ENCODE data around the gene CD1B. TPM values are rescaled to one million over a fixed set of nuclear protein-coding genes. Genes with fewer than 3 reads are reported as not detected.

The CD1B gene
- total RNA-seq, 1 donor from 2014 or later: not detected

Other genes starting within 250 kb of the CD1B start
- gene CD1D, start 150.6 kb downstream of the CD1B start, total RNA-seq: 1.4 TPM
- gene CD1A, start 77.1 kb downstream of the CD1B start, total RNA-seq: not detected
- gene CD1C, start 41.6 kb downstream of the CD1B start, total RNA-seq: 0.74 TPM
- gene CD1E, start 22.4 kb upstream of the CD1B start, total RNA-seq: 0.50 TPM
- gene OR10T2, start 67.9 kb upstream of the CD1B start, total RNA-seq: not detected
- gene OR10K2, start 94.7 kb upstream of the CD1B start, total RNA-seq: not detected
- gene OR10K1, start 130.3 kb upstream of the CD1B start, total RNA-seq: not detected
- gene OR10R2, start 140.7 kb upstream of the CD1B start, total RNA-seq: not detected
- gene OR6Y1, start 222.9 kb upstream of the CD1B start, total RNA-seq: not detected
- not detected for gene OR6P1, start 239.0 kb upstream of the CD1B start, total RNA-seq
- not detected for gene OR10X1, start 248.4 kb upstream of the CD1B start, total RNA-seq

All from left ventricle myocardium superior (tissue), 1 donor.